ENCODE results near the gene ETV6.

- TF ChIP-seq GABPA (tag; conservative IDR thresholded peaks at IDR 0.05; ENCODE audit: low read depth), result no peak
- TF ChIP-seq NR2C1 (IDR thresholded peaks at IDR 0.05), result no peak
- no peak for TF ChIP-seq NR2C1 (tag; IDR thresholded peaks at IDR 0.05)
These were observed 49.3 kb downstream of the ETV6 start for GRCh38 chr12:11698729-11699128.
